GM23248 (cell line): ENCODE results near the gene KLHL40.

Experiments
- EZH2 ChIP-seq: fragments of 200-600 bp; sonication (generic); IDR thresholded peaks from 2 replicates; pipeline ENCODE4 v1.6.1; 2018; ENCODE audit warnings: antibody characterized with exemption, mild to moderate bottlenecking; ENCODE audit not compliant: insufficient read depth, poor library complexity, severe bottlenecking
- EZH2phosphoT487 ChIP-seq: fragments of 200-600 bp; sonication (generic); IDR thresholded peaks from 2 replicates; pipeline ENCODE4 v1.6.1; 2018; ENCODE audit warnings: antibody characterized with exemption, moderate library complexity, mild to moderate bottlenecking, low read depth; ENCODE audit not compliant: insufficient read depth

GRCh38 chr3:42640129-42640528, 45.2 kb upstream of the KLHL40 start:
- no peak for TF ChIP-seq EZH2
- no peak for TF ChIP-seq EZH2phosphoT487
